Fibroblast of skin of scalp (primary cell): Measurements from ENCODE around the gene TAF11L11. TPM values are rescaled to one million over a fixed set of nuclear protein-coding genes. Genes with fewer than 3 reads are reported as not detected.
"Not testable (repeated sequence)": the region's sequence is repeated elsewhere in the genome, so short reads cannot be mapped to it uniquely, and the experiment has no call there.

ENCODE experiments used
- DNase-seq: peaks from one replicate; pipeline ENCODE4 v3.0.0-alpha.2; 2013
- polyA plus RNA-seq, 2 experiments: library from polyadenylated mRNA; unstranded; fragments of 120-200 nt; gene quantifications; one replicate each; pipeline ENCODE4 v1.2.1, GENCODE V29; 2013; ENCODE audit not compliant: insufficient read length in 2 of 2

Gene TAF11L11
- polyA plus RNA-seq (2013, experiment 1 of 2; ENCODE audit: insufficient read length) = not detected
- not detected for polyA plus RNA-seq (2013, experiment 2 of 2; ENCODE audit: insufficient read length)

- DNase-seq = not testable (repeated sequence)
These were observed at the start of gene TAF11L11 for GRCh38 chr5:17603880-17604279. Gene TAF11L11, plus strand, starts transcription at chr5:17604183.

- DNase-seq = not testable (repeated sequence)
These were observed 18.3 kb upstream of the TAF11L11 start, which contains the start of gene TAF11L7 for GRCh38 chr5:17585658-17586057. Gene TAF11L7, minus strand, starts transcription at chr5:17585758.

- not testable (repeated sequence) for DNase-seq
These were observed 13.1 kb upstream of the TAF11L11 start, which contains the start of gene TAF11L8 for GRCh38 chr5:17590860-17591259. Gene TAF11L8, minus strand, starts transcription at chr5:17590960.

- not testable (repeated sequence) for DNase-seq
These were observed 9.7 kb upstream of the TAF11L11 start, which contains the start of gene TAF11L9 for GRCh38 chr5:17594255-17594654. Gene TAF11L9, minus strand, starts transcription at chr5:17594394.

- not testable (repeated sequence) for DNase-seq
These were observed 6.3 kb upstream of the TAF11L11 start, which contains the start of gene TAF11L10 for GRCh38 chr5:17597728-17598127. Gene TAF11L10, minus strand, starts transcription at chr5:17597828.

GRCh38 chr5:17604951-17605350, 968 bp downstream of the TAF11L11 start:
- DNase-seq = no peak

- DNase-seq = not testable (repeated sequence)
These were observed 3.5 kb downstream of the TAF11L11 start for GRCh38 chr5:17607461-17607860.

GRCh38 chr5:17610092-17610491, 6.1 kb downstream of the TAF11L11 start, which contains the start of gene TAF11L12:
Gene TAF11L12, plus strand, starts transcription at chr5:17610392.
- DNase-seq = not testable (repeated sequence)

- DNase-seq = no peak
These were observed 11.1 kb downstream of the TAF11L11 start for GRCh38 chr5:17614872-17615605.

- DNase-seq = no peak
These were observed 15.4 kb downstream of the TAF11L11 start for GRCh38 chr5:17619354-17619753.

GRCh38 chr5:17620627-17621026, 16.6 kb downstream of the TAF11L11 start:
- DNase-seq = no peak

- no peak for DNase-seq
These were observed 21.7 kb downstream of the TAF11L11 start for GRCh38 chr5:17625686-17626085.

- not testable (repeated sequence) for DNase-seq
These were observed 27.8 kb downstream of the TAF11L11 start, which contains the start of gene TAF11L13 for GRCh38 chr5:17631788-17632187. Gene TAF11L13, plus strand, starts transcription at chr5:17632088.

- DNase-seq = no peak
These were observed 30.2 kb downstream of the TAF11L11 start, which contains the start of gene TAF11L14 for GRCh38 chr5:17634160-17634559. Gene TAF11L14, plus strand, starts transcription at chr5:17634460.

- not testable (repeated sequence) for DNase-seq
These were observed 45.2 kb downstream of the TAF11L11 start for GRCh38 chr5:17649232-17649631.

GRCh38 chr5:17655201-17655759, 51.3 kb downstream of the TAF11L11 start:
- not testable (repeated sequence) for DNase-seq
